Measurements from ENCODE around the gene SMURF1.

SMURF1 gene

GRCh38 chr7:99032928-99033327 is 111.0 kb downstream of the SMURF1 start:
- ATAC-seq, result no peak
- TF ChIP-seq ZNF70 (CRISPR knock-in tag; IDR thresholded peaks at IDR 0.05), result no peak
- TF ChIP-seq TSHZ2 (CRISPR knock-in tag; IDR thresholded peaks at IDR 0.05), result no peak
- no peak for TF ChIP-seq PATZ1 (CRISPR knock-in tag; IDR thresholded peaks at IDR 0.05; ENCODE audit: borderline replicate concordance)
- no peak for TF ChIP-seq TOX (CRISPR knock-in tag; IDR thresholded peaks at IDR 0.05; ENCODE audit: borderline replicate concordance)
- TF ChIP-seq CREB5 (CRISPR knock-in tag; IDR thresholded peaks at IDR 0.05; ENCODE audit: low read depth), result no peak
- TF ChIP-seq POU6F1 (CRISPR knock-in tag; IDR thresholded peaks at IDR 0.05; ENCODE audit: borderline replicate concordance, low read depth), result no peak
- no peak for TF ChIP-seq CSRNP3 (CRISPR knock-in tag; IDR thresholded peaks at IDR 0.05)
- TF ChIP-seq ZFP30 (CRISPR knock-in tag; IDR thresholded peaks at IDR 0.05), result no peak
- no peak for TF ChIP-seq SNAI2 (CRISPR knock-in tag; IDR thresholded peaks at IDR 0.05)
- no peak for TF ChIP-seq ISL1 (CRISPR knock-in tag; IDR thresholded peaks at IDR 0.05)

GRCh38 chr7:99031496-99031895 is 112.4 kb downstream of the SMURF1 start:
- no peak for TF ChIP-seq ZNF8 (CRISPR knock-in tag; IDR thresholded peaks at IDR 0.05)
- no peak for TF ChIP-seq ZFP30 (CRISPR knock-in tag; IDR thresholded peaks at IDR 0.05)
- TF ChIP-seq ZFP3 (CRISPR knock-in tag; IDR thresholded peaks at IDR 0.05), result no peak
- TF ChIP-seq ZNF565 (CRISPR knock-in tag; conservative IDR thresholded peaks at IDR 0.05; ENCODE audit: low read depth), result no peak
- TF ChIP-seq ZC3H10 (CRISPR knock-in tag; IDR thresholded peaks at IDR 0.05), result no peak
- ATAC-seq, result no peak

- no peak for ATAC-seq
- TF ChIP-seq SNAI2 (CRISPR knock-in tag; IDR thresholded peaks at IDR 0.05), result no peak
- TF ChIP-seq BACH2 (CRISPR knock-in tag; IDR thresholded peaks at IDR 0.05; ENCODE audit: borderline replicate concordance), result no peak
- TF ChIP-seq OSR1 (CRISPR knock-in tag; IDR thresholded peaks at IDR 0.05), result no peak
- no peak for TF ChIP-seq CSDC2 (CRISPR knock-in tag; IDR thresholded peaks at IDR 0.05)
- no peak for TF ChIP-seq ZFP3 (CRISPR knock-in tag; IDR thresholded peaks at IDR 0.05)
- TF ChIP-seq PATZ1 (CRISPR knock-in tag; IDR thresholded peaks at IDR 0.05; ENCODE audit: borderline replicate concordance), result no peak
- no peak for TF ChIP-seq POU6F1 (CRISPR knock-in tag; IDR thresholded peaks at IDR 0.05; ENCODE audit: borderline replicate concordance, low read depth)
- TF ChIP-seq CSRNP3 (CRISPR knock-in tag; IDR thresholded peaks at IDR 0.05), result no peak
- TF ChIP-seq RARB (CRISPR knock-in tag; IDR thresholded peaks at IDR 0.05), result no peak
- TF ChIP-seq CREB5 (CRISPR knock-in tag; IDR thresholded peaks at IDR 0.05; ENCODE audit: low read depth), result no peak
- no peak for TF ChIP-seq ARNTL (CRISPR knock-in tag; IDR thresholded peaks at IDR 0.05; ENCODE audit: borderline replicate concordance, low read depth)
- no peak for TF ChIP-seq GLIS3 (CRISPR knock-in tag; IDR thresholded peaks at IDR 0.05)
- no peak for TF ChIP-seq TOX (CRISPR knock-in tag; IDR thresholded peaks at IDR 0.05; ENCODE audit: borderline replicate concordance)
- no peak for TF ChIP-seq ZNF70 (CRISPR knock-in tag; IDR thresholded peaks at IDR 0.05)
- TF ChIP-seq ZC3H10 (CRISPR knock-in tag; IDR thresholded peaks at IDR 0.05), result no peak
- no peak for TF ChIP-seq ZNF8 (CRISPR knock-in tag; IDR thresholded peaks at IDR 0.05)
- no peak for TF ChIP-seq ZNF565 (CRISPR knock-in tag; conservative IDR thresholded peaks at IDR 0.05; ENCODE audit: low read depth)
- TF ChIP-seq ISL1 (CRISPR knock-in tag; IDR thresholded peaks at IDR 0.05), result no peak
- no peak for TF ChIP-seq ESRRG (CRISPR knock-in tag; IDR thresholded peaks at IDR 0.05)
These were observed 113.0 kb downstream of the SMURF1 start for GRCh38 chr7:99030951-99031350.
